NCI-H2081 treated with DMSO at 0.1 percent for 48 hours (cell line): ENCODE measurements around the gene BABAM2.
"Not testable (repeated sequence)": the region's sequence is repeated elsewhere in the genome, so short reads cannot be mapped to it uniquely, and the experiment has no call there.

Experiments used
- DNase-seq: peaks from one replicate; lab custom pipeline; 2025; lab: John Stamatoyannopoulos, UW

The BABAM2 gene

DNA sequence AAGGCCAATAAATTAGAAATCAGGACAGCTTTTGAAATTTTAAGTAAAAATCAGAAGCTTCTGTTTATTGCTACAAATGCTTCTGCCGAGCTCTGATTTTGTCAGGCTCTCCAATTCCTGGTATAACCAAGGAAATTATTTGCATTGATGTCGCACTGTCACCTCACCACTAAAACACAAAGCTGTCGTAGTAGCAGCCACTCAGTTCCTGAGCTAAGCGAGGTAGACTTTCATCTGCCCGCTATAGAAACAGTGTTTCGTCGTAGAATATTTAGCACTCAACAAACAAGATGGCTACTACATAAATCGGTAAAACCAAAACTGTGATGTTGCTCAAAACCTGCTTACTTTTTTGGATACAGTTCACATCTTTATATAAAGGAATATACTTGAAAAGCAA lies 360.8 kb downstream of the BABAM2 start:
- DNase-seq: no peak

DNA sequence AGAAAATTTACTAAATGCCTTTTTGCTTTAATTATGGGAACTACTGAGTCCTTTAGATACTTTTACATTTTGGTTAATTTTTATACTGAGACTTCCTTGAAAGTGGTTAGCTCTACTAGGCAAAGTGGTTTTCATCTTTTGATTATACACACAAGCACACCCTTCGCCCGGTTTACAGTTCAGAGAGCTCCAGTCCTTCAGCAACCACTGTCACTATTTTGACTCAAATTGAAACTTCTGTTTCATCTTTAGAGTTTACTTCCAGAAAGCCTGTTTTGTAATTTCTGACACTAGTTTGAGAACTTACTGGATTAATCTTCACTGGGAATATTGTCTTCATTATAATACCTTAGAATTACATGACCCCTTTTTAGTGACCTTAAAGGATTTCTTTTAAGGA lies 361.8 kb downstream of the BABAM2 start:
- no peak for DNase-seq

DNA sequence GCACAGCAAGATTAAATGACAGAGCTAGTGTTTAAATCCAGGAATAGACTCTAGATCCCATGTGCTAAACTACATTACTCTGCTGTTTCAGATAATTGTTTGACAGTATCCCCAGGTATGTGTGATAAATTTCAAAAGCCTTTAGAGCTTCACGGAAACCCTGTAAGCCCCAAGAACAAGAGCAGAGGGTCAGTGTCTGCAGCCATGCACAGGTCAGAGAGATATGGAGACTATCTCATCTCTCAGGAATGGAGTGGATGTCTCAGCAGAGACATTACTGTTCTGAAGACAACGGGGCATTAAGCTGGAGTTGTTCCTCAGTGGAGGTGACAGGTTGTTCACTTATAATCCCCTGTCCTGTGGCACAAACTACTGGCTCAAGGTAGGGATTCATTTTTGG lies 363.0 kb downstream of the BABAM2 start:
- no peak for DNase-seq

DNA sequence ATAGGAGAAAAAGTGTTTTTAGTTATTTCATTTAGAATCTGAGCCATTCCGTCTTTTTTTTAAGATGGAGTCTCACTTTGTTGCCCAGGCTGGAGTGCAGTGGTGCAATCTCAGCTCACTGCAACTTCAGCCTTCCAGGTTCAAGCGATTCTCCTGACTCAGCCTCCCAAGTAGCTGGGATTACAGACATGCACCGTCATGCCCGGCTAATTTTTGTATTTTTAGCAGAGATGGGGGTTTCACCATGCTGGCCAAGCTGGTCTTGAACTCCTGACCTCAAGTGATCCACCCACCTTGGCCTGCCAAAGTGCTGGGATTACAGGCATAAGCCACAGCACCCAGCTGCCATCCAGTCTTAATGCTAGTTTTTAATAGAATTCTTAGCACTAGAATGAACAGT lies 364.7 kb downstream of the BABAM2 start:
- not testable (repeated sequence) for DNase-seq

DNA sequence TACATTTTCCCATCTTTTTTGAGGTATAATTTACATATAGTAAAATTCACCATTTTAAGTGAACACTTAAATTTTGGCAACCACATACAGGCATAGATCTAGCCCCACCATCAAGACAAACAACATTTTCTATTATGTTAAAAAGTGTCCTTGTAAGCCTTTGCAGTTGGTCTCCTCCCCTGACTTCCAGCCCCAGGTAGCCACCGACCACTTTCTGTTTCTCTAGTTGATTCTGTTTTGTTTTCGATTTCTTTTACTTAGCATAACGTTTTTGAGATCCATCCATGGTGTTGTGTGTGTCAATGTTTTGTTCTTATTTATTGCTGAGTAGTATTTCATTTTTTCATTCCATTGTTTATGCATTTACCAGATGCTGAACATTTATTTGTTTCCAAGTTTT lies 366.7 kb downstream of the BABAM2 start:
- DNase-seq: no peak

DNA sequence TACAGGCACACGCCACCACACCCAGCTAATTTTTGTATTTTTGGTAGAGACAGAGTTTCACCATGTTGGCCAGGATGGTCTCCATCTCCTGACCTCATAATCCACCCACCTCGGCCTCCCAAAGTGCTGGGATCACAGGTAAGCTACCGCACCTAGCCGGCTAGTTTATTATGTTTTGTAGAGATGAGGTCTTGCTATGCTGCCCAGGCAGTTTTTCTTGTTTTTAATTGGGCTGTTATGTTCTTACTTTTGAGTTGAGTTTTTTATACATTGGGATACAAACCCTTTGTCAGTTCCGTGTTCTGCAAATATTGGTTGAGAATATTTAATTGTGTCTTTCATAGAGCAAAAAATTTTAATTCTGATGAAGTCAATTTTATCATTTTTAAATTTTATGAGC lies 368.7 kb downstream of the BABAM2 start:
- DNase-seq: not testable (repeated sequence)

DNA sequence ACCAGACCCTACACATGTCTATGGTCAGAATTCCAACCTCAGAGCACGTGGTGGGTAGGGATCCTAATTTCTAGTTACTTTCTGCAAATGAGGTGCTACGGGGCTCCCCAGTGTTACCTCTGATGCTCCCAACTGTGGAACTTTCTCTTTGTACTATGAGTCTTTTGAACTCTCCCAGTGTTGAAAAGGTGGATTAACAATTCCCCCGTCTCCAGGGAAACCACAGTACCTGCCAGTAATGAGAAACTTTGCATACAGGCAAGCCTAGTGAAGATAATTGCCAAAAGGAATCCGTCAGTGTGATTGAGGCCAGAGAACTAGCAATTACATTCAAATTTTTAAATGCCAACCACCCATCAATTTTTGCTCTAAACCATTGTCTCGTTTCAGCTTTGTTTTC lies 373.2 kb downstream of the BABAM2 start:
- no peak for DNase-seq

DNA sequence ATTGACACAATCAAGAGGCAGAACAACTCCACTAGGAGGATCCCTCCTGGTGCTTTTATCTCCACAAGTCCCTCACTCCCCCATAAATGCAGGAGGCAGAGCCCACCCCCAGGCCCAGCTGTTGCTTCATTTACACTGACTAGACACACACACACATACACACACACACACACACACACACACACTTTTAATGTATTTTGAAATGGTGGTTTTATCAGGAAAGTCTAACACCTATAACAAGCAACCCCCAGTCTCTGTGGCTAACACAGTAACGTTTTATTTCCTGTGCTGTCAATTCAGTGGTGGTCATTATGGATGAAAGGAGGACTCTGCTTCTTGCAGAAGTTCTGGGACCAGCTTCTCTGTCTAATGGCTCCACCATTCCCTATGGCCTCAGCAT lies 376.8 kb downstream of the BABAM2 start:
- no peak for DNase-seq

DNA sequence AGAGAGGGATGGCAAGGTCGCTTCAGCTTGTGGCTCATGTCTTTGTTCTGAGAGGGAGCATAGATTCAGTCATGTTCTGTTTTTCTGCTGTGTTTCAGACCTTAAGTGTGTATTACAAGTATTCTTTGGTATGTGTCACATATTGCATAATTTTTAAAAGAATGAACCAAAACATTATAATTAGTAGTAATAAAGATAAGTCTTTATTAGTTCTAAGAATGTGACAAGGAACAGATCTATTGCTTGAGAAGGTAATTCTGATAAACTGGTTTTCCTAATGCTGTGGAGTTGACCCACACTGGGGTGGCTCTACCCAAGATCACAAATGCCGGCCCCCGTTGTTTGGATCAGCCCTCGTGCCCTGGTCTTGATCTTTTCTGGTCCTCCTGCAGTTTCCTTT lies 377.9 kb downstream of the BABAM2 start:
- no peak for DNase-seq

DNA sequence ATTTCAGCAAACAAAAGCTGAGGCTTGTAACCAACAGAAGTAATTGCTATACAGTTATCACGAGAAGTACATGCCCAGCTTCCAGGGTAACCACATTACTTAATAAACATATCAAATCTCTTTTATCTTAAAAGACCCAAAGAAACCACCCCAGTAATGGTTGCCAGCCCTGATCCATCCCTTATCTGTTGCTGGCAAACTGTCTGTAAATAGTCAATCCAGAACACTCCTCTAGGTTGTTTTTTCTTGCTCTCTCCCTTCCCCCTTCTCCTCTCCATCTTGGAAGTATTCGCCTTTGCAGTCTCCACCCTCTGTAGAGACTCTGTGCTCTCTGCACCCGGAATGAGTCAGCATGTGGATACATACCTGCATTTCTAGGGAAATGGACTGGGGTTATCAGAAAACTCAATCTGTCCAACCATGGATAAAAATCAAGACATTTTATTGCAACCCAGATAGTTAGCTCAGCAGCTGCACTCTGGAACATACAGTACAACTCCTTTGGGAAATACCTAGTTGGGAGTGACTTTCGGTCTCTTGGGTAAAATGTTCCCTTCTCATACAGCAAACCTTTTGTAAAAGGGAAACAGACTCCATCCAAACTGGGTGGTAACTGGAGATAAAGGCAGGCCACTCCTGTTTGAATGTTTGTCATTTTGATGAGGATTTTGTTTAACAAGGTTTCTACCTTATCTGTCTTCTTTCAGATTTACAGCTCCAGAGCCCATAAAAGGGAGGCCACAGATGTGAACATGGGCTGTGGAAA lies 378.7 kb downstream of the BABAM2 start:
- DNase-seq: no peak

DNA sequence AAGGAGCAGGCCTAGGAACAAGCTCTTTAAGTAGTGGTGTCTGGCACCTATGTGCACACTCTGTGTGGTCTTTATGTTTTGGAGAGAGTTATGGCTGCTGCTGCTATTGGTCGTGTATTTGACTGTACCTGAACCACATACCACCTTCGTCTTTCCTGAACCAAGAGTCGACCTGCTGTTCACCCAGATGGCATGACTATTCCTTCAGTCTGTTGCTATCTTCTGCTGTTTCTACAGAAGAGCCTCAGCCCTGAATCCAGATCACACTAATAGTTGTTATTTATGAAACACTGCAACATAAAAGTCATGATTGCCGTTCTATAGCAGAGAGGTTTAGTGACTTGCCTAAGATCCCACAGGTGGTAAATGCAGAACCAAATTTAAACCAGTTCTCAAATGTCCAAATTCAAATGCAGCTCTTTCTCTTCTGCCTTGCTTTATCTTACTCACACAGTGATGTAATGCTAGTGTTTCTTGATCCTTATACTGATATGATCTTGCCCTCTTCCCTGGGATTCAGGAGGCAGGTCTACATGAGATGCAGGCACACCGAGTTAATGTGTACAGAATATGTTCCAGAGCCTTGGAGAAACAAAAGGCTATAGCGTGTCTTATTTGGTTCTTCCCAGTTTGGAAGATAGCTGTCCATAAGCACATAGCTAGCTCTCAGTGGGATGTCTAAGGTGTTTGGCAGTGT lies 380.1 kb downstream of the BABAM2 start:
- no peak for DNase-seq

DNA sequence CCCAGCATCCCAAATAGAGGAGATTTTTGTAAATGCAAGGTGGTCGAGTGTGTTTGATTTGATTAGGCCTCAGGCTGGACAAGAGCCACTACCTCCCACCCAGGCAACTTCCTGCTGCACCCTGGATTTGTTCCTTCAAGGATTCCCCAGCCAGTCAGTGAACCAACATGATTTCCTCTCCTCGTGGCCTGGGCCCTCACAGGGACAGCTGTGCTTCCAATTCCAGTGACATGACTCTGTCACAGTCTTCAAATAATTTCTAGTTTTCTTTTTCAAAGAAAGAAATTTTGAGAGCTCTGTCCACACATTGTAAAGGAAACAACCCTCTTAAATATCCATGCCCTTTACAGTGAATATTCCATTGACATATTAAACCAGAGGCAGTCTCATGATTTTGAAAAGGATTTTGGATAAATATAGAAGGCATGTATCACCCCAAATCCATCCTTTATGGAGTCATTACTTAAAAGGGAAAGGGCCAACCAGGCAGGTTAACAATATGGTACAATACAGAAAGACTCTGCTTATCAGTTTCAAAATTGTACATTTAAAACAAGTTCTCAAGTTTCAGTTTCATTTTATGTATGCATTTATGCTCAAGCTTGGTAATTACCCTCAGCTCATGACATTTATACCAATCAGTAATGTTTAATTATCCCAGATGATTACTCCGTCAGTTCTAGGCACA lies 380.8 kb downstream of the BABAM2 start:
- no peak for DNase-seq

DNA sequence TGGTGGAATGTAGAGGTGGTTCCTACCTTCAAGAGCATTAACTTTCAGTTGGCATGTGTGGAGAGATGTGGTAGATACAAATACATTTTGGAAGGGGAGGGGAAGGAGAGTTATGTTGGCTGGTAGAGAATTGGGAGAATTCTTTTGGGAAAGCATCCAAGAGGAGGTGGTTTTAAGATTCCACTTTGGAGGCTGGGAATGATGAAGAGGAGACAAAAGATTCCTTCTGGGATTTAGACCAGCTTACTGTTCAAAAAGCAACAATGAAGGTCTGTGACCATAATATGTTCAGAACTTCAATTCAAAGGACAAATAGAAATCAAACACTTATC lies 381.4 kb downstream of the BABAM2 start:
- no peak for DNase-seq

DNA sequence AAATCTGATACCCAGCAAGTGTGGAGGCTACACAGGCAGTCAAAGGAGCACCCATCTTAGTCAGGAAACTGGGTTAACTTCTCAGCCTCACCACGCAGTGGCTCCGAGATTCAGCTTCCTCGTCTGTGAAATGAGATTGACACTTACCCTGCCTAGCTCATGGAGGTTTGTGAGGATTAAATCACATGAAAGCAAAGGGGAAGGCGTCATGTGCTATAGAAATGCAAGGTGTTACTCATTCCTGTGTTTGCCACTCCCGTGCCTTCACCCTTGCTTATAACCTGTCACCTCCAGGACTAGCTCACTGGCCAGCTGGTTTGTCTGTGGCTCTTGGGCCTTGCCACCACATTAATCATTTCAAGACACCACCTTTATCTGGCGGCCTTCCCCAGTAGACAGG lies 383.2 kb downstream of the BABAM2 start:
- DNase-seq: no peak

DNA sequence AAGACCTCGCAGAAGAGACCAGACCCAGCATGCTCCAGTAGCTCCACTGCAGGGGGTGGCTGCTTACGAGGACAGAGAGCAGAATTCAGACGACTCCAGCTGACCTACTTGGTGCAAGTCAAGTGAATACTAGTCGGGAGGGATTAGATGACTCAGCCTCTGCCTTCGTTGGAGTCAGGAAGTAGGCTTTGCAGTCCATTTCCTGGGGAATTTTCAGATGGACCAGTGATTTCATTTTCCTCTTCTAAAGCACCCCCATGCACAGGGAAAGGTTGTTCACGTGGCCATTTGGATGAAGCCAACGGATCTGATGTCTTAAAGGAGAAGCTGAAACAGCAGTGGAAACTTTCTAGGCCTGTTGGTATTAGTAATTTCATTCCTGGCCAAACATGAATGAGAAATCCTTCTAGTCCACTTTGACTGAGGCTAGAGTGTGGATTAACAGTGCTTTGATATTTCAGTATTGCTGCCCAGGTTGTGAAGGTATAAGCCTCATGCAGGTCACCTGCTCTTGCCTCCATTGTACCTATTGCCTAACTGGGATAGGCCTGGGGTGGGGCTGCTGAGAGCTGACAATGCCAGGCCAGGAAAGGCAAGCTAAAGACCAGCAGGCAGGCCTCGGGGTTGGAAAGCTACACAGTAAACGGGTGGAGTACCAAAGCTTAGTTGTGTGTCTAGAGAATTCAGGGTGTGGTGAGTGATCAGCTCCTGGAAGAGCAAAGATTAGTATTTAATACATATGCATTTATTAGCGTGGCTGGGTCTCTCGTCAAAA lies 384.6 kb downstream of the BABAM2 start:
- DNase-seq: no peak

DNA sequence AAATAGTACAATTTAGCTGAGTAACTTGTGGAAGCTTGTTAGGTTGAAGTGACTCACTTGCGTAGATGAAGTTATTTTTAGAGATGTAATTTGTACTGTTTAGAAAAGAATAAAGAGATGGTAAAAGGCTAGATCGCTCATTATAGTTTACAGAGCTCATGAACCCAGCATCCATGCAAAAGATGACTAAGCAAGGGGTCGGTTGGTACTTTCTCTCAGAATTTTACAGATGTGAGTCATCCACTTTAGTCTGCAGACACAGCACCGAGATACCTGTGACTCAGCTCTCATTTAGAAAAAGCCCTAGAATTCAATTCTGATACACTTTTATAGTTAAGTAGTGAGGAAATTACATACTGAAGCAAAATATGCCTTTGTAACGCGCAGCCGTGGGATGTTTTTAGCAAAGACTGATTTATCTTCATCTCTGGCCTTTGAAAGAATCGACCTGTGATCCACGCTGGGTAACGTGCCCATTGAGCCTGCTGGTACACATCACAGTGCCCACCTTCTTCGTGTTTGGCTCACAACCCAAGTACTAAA lies 385.6 kb downstream of the BABAM2 start:
- DNase-seq: no peak

DNA sequence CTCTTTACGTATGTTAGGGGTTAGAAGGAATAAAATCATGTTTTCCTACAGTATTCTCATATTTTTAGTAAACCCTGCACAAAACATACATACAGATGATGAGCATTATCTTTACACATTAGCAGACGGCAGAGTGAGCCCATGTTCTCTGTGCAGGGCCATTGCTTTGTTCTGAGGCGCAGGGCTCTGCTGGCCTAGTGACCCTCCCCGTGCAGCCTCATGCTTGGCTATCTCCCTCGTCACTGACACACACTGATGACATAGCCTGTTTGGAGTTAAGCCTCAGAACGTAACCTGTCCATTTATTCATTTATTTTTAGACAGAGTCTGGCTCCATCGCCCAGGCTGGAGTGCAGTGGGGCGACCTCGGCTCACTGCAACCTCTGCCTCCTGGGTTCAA lies 386.3 kb downstream of the BABAM2 start:
- no peak for DNase-seq

DNA sequence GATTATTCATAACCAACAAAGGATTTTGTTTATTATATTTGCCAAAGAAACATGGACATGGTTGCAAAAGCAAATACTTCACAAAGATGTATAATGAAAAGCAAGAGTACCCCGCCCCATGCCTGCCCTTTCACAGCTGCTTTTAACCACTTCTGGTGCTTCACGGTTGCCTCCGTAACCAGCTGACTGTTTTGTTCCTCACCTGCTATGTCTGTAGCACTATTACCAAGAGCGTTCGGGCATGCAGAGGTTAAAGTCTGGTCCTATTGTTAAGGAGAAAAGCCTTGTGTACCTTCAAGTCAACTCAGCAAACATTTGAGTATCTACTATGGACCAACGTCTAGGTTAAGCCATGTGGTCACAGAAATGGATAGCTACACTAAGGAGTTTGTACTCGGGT lies 386.9 kb downstream of the BABAM2 start:
- DNase-seq: no peak

DNA sequence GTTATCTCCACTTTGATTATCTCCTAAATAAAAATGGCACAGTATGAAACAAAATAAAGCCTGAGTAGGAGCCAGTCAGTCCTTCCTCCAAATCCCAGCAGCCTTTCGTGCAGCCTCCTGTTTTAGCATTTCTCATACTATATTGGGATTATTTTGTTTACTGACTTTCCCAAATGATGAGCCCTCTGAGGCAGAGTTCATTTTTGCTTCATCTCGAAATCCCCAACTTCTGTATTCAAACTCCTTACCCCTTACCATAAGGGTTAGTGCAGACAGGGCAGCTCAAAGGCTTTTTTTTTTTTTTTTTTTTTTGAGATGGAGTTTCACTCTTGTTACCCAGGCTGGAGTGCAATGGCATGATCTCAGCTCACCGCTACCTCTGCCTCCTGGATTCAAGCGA lies 388.8 kb downstream of the BABAM2 start:
- DNase-seq: no peak

DNA sequence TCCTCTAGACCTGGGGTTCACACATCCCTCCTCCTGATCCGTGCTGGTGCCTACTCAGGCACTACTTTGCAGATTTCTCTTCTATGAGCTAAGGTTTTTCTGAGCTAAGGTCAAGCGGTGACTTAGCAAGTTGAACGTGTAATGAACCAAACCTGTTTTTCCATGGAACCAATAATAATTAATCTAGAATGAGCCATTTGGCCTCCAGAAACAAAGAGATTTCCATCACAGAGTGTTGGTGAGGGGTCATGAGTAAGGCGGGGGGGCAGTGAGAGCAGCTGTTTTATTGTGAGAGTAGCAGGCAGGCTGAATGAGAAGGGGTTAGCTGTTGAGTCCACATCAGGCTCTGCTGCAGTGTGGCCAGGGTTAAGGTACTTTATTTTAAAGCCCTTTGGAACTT lies 390.1 kb downstream of the BABAM2 start:
- DNase-seq: no peak

DNA sequence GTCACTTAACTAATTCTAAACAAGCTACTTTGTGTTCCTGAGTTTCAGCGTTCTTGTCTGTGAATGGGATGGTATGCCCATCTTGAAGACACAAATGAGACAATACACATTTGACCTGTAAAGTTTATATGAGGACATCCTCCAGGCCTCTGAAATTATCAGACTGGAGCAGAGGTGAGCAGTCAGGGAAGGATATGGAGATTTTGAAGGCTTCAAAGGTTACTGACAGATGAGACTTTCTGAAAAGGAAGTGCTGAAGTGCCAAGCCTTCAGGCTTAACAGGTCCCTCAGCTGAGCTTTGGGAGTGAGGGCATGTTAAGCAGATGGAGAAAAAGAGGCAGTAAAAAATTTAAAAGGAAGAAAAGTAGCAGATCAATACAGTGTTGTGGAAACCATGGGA lies 391.2 kb downstream of the BABAM2 start:
- DNase-seq: no peak

DNA sequence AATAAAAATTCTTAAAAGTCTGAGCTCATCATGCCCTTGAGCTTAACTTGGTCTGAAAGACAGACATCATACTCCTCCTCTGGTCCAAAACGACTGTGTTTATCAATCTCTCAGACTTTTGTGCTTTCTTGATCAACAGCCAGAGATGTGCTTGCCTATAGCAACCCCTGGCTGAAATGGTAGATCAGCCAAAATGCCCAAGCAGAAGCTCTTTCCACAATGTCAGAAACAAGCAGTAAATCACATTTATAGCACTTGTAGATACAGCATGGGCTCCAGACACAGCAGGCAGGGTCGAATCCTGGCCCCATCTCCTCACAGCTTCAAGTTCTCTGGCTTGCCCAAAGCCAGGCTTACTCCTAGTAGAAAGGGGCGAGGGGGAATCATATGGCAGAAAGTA lies 391.7 kb downstream of the BABAM2 start:
- no peak for DNase-seq
